Heart left ventricle (tissue), 13 donors: ENCODE data around the gene DLX2.

Experiments
- POLR2A ChIP-seq, 2 donors: fragments of 450-650 bp; IDR thresholded peaks; one replicate each; pipeline ENCODE4 v1.6.1; 2017; ENCODE audit warnings: antibody characterized with exemption in 2 of 2, mild to moderate bottlenecking in 2 of 2, moderate library complexity in 2 of 2
- TF ChIP-seq, protein P1 (sequence below), 12 donors: fragments of 200-600 bp; sonication (generic) in 4 of 12; IDR thresholded peaks; one replicate each; pipeline versions ENCODE4 v1.5.0 to v1.8.0; 2018 to 2022; ENCODE audit warnings: antibody characterized with exemption in 12 of 12, mild to moderate bottlenecking in 5 of 12
- donor health status: ischemic (EF 13 %, LVEDD 7.1; RV severe dilation, severe dysfunction).
- donor health status: DM: no; HTN: yes; CAD: no.
- donor health status: DM: no; HTN: no; CAD: no.
- donor health status: ischemic (EF 25% LVEDD 6.9; RV normal size, moderate dysfunction).
- donor health status: ischemic (EF 25% LVEDD 5.7; RV mildly dilated, moderate dysfunction).
- donor health status: ischemic (EF 35%, LVEDD 5.7; RV mildly dilated, moderate dysfunction).
- donor health status: nonischemic (EF 11% LVEDD 7.7; RV severe dilation, severe dysfunction).
- donor health status: DM: yes; HTN: yes; CAD: no.
- donor health status: PGD.
- donor health status: ischemic (EF 29% LVEDD 5.4; RV normal size, mild dysfunction).
- donor health status: nonischemic (EF 23%, LVEDD 6.1; RV moderate dilation, normal function).

GRCh38 chr2:172084645-172085459 lies 17.8 kb downstream of the DLX2 start:
- TF ChIP-seq, protein P1, sequence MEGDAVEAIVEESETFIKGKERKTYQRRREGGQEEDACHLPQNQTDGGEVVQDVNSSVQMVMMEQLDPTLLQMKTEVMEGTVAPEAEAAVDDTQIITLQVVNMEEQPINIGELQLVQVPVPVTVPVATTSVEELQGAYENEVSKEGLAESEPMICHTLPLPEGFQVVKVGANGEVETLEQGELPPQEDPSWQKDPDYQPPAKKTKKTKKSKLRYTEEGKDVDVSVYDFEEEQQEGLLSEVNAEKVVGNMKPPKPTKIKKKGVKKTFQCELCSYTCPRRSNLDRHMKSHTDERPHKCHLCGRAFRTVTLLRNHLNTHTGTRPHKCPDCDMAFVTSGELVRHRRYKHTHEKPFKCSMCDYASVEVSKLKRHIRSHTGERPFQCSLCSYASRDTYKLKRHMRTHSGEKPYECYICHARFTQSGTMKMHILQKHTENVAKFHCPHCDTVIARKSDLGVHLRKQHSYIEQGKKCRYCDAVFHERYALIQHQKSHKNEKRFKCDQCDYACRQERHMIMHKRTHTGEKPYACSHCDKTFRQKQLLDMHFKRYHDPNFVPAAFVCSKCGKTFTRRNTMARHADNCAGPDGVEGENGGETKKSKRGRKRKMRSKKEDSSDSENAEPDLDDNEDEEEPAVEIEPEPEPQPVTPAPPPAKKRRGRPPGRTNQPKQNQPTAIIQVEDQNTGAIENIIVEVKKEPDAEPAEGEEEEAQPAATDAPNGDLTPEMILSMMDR (IDR thresholded peaks at IDR 0.05): no peak
- TF ChIP-seq POLR2A (IDR thresholded peaks at IDR 0.05): no peak
